A549 (cell line): ENCODE results near the gene TATDN3. TPM values are rescaled to one million over a fixed set of nuclear protein-coding genes. Genes with fewer than 3 reads are reported as not detected.
A peak's percentile ranks its signal among the peaks of the same experiment; 100 is the strongest.

ENCODE experiments used
- ATAC-seq, 2 experiments: fragments of 200-7000 bp in 1 of 2; fragments of >200 bp in 1 of 2; cut with Nextera tagmentation in 1 of 2; cut with Tn5 transposase in 1 of 2; 3 replicates each; pipeline versions ENCODE4 v1.8.0 to v1.9.1; 2018 to 2020; ENCODE audit warnings: mild to moderate bottlenecking in 1 of 2, moderate library complexity in 1 of 2
- CTCF ChIA-PET: fragments of 300-600 bp; sonication (Branson Sonifier 250); formaldehyde crosslinking; extraction: SDS; loops from one replicate; lab custom pipeline; 2021; ENCODE audit warnings: antibody characterized with exemption, inconsistent platforms; lab: Yijun Ruan, JAX
- POLR2A ChIA-PET: fragments of 350-600 bp; formaldehyde crosslinking; extraction: SDS; loops from one replicate; lab custom pipeline; 2021; ENCODE audit warnings: antibody characterized with exemption, inconsistent platforms; lab: Yijun Ruan, JAX
- DNase-seq, 2 experiments: peaks; one replicate each; pipeline versions ENCODE4 v3.0.0 to v3.0.0-alpha.2; 2011 to 2016; ENCODE audit warnings: low read depth in 1 of 2, low spot score in 1 of 2
- FAIRE-seq: peaks from 2 replicates; lab custom pipeline; 2011; peaks lifted over from hg19 to GRCh38; lab: Jason Lieb, UNC
- H3K27ac ChIP-seq, 2 experiments: fragments of >200 bp; sonication (Bioruptor Twin); formaldehyde crosslinking; 3 replicates each; pipeline ENCODE4 v1.5.1; 2016 to 2017
- H3K4me1 ChIP-seq: fragments of >200 bp; sonication (Bioruptor Twin); formaldehyde crosslinking; 3 replicates; pipeline ENCODE4 v1.6.1; 2016
- H3K4me2 ChIP-seq: fragments of >200 bp; sonication (Bioruptor Twin); formaldehyde crosslinking; 3 replicates; pipeline ENCODE4 v1.6.1; 2016
- H3K4me3 ChIP-seq: fragments of >200 bp; sonication (Bioruptor Twin); formaldehyde crosslinking; 3 replicates; pipeline ENCODE4 v1.5.1; 2016
- H3K9me3 ChIP-seq: fragments of >200 bp; sonication (Bioruptor Twin); formaldehyde crosslinking; 3 replicates; pipeline ENCODE4 v1.6.1; 2016
- CBX2 ChIP-seq: fragments of 200-600 bp; sonication (generic); IDR thresholded peaks from 2 replicates; pipeline ENCODE4 v1.6.1; 2016; ENCODE audit warnings: low read depth, mild to moderate bottlenecking, borderline replicate concordance
- CHD2 ChIP-seq: fragments of 150-350 bp; IDR thresholded peaks from 2 replicates; pipeline ENCODE4 v1.6.1; 2014; ENCODE audit warnings: low read length; ENCODE audit not compliant: partially characterized antibody
- ESRRA ChIP-seq: fragments of 150-350 bp; IDR thresholded peaks from 2 replicates; pipeline ENCODE4 v1.6.1; 2014; ENCODE audit warnings: mild to moderate bottlenecking, low read length, borderline replicate concordance
- FOSB ChIP-seq: fragments of 250-450 bp; sonication (Bioruptor Pico); IDR thresholded peaks from 2 replicates; pipeline ENCODE4 v1.5.0; 2020; ENCODE audit warnings: mild to moderate bottlenecking, moderate library complexity
- FOSL2 ChIP-seq, 2 experiments: fragments of 450-650 bp in 1 of 2; fragments of >200 bp in 1 of 2; sonication (Bioruptor Twin) in 1 of 2; formaldehyde crosslinking; IDR thresholded peaks; 2 replicates each; pipeline versions ENCODE4 v1.5.0 to v1.6.1; 2016 to 2020; ENCODE audit warnings: mild to moderate bottlenecking in 1 of 2, moderate library complexity in 1 of 2
- FOXS1 ChIP-seq: fragments of 250-450 bp; sonication (Bioruptor Pico); IDR thresholded peaks from 2 replicates; pipeline ENCODE4 v1.5.0; 2020; ENCODE audit warnings: mild to moderate bottlenecking, moderate library complexity
- HDAC2 ChIP-seq: fragments of 200-600 bp; sonication (generic); IDR thresholded peaks from 2 replicates; pipeline ENCODE4 v1.6.1; 2016
- HOXB13 ChIP-seq: fragments of 250-450 bp; sonication (Bioruptor Pico); IDR thresholded peaks from 2 replicates; pipeline ENCODE4 v1.5.0; 2020; ENCODE audit warnings: low read depth, mild to moderate bottlenecking, moderate library complexity
- KDM1A ChIP-seq: fragments of 200-600 bp; sonication (generic); IDR thresholded peaks from 2 replicates; pipeline ENCODE4 v1.6.1; 2016; ENCODE audit warnings: low read depth, mild to moderate bottlenecking
- NPAS2 ChIP-seq: fragments of 250-450 bp; sonication (Bioruptor Pico); IDR thresholded peaks from 2 replicates; pipeline ENCODE4 v1.8.0; 2022; ENCODE audit warnings: mild to moderate bottlenecking, moderate library complexity, borderline replicate concordance
- NR3C1 ChIP-seq: fragments of >200 bp; sonication (Bioruptor Twin); formaldehyde crosslinking; IDR thresholded peaks from 3 replicates; pipeline ENCODE4 v1.6.1; 2017
- POLR2A ChIP-seq: IDR thresholded peaks from 2 replicates; pipeline ENCODE4 v1.6.1; 2012; ENCODE audit warnings: mild to moderate bottlenecking, low read length
- RAD21 ChIP-seq, 2 experiments: fragments of >200 bp in 1 of 2; sonication (Bioruptor Twin) in 1 of 2; formaldehyde crosslinking in 1 of 2; IDR thresholded peaks in 1 of 2; conservative IDR thresholded peaks in 1 of 2; 2 replicates in 1 of 2; 3 replicates in 1 of 2; pipeline ENCODE4 v1.6.1; 2012 to 2018; ENCODE audit warnings: inconsistent platforms in 1 of 2
- RFX5 ChIP-seq: fragments of 450-650 bp; IDR thresholded peaks from 2 replicates; pipeline ENCODE4 v1.7.1; 2014; ENCODE audit warnings: antibody characterized with exemption, mild to moderate bottlenecking, moderate library complexity
- SMC3 ChIP-seq: fragments of >200 bp; sonication (Bioruptor Twin); formaldehyde crosslinking; IDR thresholded peaks from 3 replicates; pipeline ENCODE4 v1.6.1; 2018; ENCODE audit warnings: inconsistent platforms
- SREBF2 ChIP-seq: fragments of 450-650 bp; IDR thresholded peaks from 2 replicates; pipeline ENCODE4 v1.6.1; 2014; ENCODE audit warnings: mild to moderate bottlenecking, moderate library complexity
- ZNF302 ChIP-seq: fragments of 250-450 bp; sonication (Bioruptor Pico); IDR thresholded peaks from 2 replicates; pipeline ENCODE4 v1.9.0; 2021; ENCODE audit warnings: inconsistent platforms, mild to moderate bottlenecking, moderate library complexity
- whole genome bisulfite sequencing: methylation state at CpG from one replicate; pipeline ENCODE4 v1.1.6; 2017; ENCODE audit errors: missing lambda C conversion rate; 5-methylcytosine and 5-hydroxymethylcytosine counted together
- polyA plus RNA-seq, 4 experiments: library from polyadenylated mRNA; depleted of rRNA in 3 of 4; stranded (reverse); fragments of >200 nt; fragmentation: RNase III in 1 of 4; extraction: RNeasy Plus Mini Kit Qiagen cat#74134 plus additional on column Dnase treatment in 1 of 4; gene quantifications; 2 replicates in 3 of 4; 3 replicates in 1 of 4; pipeline ENCODE4 v1.2.3, GENCODE V29; 2011 to 2017
- TF ChIP-seq, protein P1 (sequence below): IDR thresholded peaks from 2 replicates; pipeline ENCODE4 v1.6.1; 2012
- TF ChIP-seq, protein P2 (sequence below): fragments of 200-600 bp; sonication (generic); IDR thresholded peaks from 2 replicates; pipeline ENCODE4 v1.6.1; 2016; ENCODE audit warnings: antibody characterized with exemption, mild to moderate bottlenecking, moderate library complexity
- TF ChIP-seq, protein P3 (sequence below): fragments of >200 bp; sonication (Bioruptor Twin); formaldehyde crosslinking; IDR thresholded peaks from 2 replicates; pipeline ENCODE4 v1.6.1; 2016
- TF ChIP-seq, protein P4 (sequence below): IDR thresholded peaks from 2 replicates; pipeline ENCODE4 v1.6.1; 2012
- TF ChIP-seq, protein P5 (sequence below): fragments of 250-450 bp; sonication (Bioruptor Pico); IDR thresholded peaks from 2 replicates; pipeline ENCODE4 v1.5.0; 2021; ENCODE audit warnings: mild to moderate bottlenecking, moderate library complexity, borderline replicate concordance
- TF ChIP-seq, protein P6 (sequence below): fragments of 250-450 bp; sonication (Bioruptor Pico); IDR thresholded peaks from 2 replicates; pipeline ENCODE4 v1.5.0; 2020; ENCODE audit warnings: low read depth, mild to moderate bottlenecking, moderate library complexity
- TF ChIP-seq, protein P7 (sequence below): fragments of >200 bp; sonication (Bioruptor Twin); formaldehyde crosslinking; IDR thresholded peaks from 3 replicates; pipeline ENCODE4 v1.5.1; 2016

TATDN3 gene
- polyA plus RNA-seq, 2 of the 4 experiments (the other 2 are of a cell fraction) = 11.1 to 22.6 TPM

DNA sequence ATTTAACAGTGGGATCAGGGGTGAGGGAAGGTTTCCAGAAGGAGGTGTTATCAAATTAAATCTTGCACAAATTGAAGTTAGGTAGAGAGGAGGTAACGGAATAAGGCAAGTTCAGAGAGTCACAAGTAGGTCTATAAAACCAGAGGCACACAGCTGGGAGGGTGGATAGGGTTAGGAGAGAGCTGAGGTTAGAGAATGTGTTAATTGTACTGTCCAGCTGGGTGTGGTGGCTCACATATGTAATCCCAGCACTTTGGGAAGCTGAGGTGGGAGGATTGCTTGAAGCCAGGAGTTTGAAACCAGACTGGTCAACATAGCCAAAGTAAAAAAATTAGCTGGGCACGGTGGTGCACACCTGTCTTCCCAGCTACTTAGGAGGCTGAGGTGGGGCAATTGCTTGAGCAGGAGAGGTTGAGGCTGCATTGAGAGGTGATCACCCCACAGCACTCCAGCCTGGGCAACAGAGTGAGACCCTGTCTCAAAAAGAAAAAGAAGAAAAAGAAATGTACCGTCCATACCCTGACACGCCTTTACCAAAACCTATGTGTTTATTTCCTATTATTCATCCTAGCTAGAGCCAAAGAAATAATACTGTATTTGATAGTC, 35.6 kb downstream of the TATDN3 start:
- H3K9me3 ChIP-seq = peaks cover 24% of the 10 kb centered on the region
- peak overlapping the region; percentile 33; the same call in 1 of the 3 replicates for H3K4me2 ChIP-seq
- ChIA-PET CTCF (interaction anchor here (0.7 to 1.4 kb wide), 3 partner anchors 8 to 162 kb away, joined by 3 to 4 read pairs (median 3); no protein-coding TSS in a partner anchor), POLR2A (no interaction called here)
- H3K27ac ChIP-seq = no peak overlapping the region
- TF ChIP-seq HOXB13 (CRISPR knock-in tag) = no peak
- TF ChIP-seq, protein P1, sequence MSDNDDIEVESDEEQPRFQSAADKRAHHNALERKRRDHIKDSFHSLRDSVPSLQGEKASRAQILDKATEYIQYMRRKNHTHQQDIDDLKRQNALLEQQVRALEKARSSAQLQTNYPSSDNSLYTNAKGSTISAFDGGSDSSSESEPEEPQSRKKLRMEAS = no peak
- no peak for TF ChIP-seq CBX2
- no peak for TF ChIP-seq FOSL2 (IDR thresholded peaks at IDR 0.05)
- TF ChIP-seq FOSL2 (CRISPR knock-in tag; IDR thresholded peaks at IDR 0.05) = no peak
- TF ChIP-seq, protein P2, sequence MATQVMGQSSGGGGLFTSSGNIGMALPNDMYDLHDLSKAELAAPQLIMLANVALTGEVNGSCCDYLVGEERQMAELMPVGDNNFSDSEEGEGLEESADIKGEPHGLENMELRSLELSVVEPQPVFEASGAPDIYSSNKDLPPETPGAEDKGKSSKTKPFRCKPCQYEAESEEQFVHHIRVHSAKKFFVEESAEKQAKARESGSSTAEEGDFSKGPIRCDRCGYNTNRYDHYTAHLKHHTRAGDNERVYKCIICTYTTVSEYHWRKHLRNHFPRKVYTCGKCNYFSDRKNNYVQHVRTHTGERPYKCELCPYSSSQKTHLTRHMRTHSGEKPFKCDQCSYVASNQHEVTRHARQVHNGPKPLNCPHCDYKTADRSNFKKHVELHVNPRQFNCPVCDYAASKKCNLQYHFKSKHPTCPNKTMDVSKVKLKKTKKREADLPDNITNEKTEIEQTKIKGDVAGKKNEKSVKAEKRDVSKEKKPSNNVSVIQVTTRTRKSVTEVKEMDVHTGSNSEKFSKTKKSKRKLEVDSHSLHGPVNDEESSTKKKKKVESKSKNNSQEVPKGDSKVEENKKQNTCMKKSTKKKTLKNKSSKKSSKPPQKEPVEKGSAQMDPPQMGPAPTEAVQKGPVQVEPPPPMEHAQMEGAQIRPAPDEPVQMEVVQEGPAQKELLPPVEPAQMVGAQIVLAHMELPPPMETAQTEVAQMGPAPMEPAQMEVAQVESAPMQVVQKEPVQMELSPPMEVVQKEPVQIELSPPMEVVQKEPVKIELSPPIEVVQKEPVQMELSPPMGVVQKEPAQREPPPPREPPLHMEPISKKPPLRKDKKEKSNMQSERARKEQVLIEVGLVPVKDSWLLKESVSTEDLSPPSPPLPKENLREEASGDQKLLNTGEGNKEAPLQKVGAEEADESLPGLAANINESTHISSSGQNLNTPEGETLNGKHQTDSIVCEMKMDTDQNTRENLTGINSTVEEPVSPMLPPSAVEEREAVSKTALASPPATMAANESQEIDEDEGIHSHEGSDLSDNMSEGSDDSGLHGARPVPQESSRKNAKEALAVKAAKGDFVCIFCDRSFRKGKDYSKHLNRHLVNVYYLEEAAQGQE = no peak
- no peak for TF ChIP-seq NPAS2
- TF ChIP-seq, protein P3, sequence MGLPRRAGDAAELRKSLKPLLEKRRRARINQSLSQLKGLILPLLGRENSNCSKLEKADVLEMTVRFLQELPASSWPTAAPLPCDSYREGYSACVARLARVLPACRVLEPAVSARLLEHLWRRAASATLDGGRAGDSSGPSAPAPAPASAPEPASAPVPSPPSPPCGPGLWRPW = no peak
- TF ChIP-seq RAD21 (conservative IDR thresholded peaks at IDR 0.05 in 1 of 2, IDR thresholded peaks at IDR 0.05 in 1 of 2) = no peak
- no peak for TF ChIP-seq NR3C1
- TF ChIP-seq, protein P4, sequence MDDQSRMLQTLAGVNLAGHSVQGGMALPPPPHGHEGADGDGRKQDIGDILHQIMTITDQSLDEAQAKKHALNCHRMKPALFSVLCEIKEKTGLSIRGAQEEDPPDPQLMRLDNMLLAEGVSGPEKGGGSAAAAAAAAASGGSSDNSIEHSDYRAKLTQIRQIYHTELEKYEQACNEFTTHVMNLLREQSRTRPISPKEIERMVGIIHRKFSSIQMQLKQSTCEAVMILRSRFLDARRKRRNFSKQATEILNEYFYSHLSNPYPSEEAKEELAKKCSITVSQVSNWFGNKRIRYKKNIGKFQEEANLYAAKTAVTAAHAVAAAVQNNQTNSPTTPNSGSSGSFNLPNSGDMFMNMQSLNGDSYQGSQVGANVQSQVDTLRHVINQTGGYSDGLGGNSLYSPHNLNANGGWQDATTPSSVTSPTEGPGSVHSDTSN = no peak
- no peak for TF ChIP-seq CHD2
- no peak for TF ChIP-seq SMC3
- DNase-seq (no peak), ATAC-seq (no peak), FAIRE-seq (no peak)
- H3K4me1 ChIP-seq = peaks cover 8% of the 10 kb centered on the region; the same call in 1 of the 3 replicates
- WGBS = 89% methylated on average over 4 of the region's 4 CpGs
- H3K4me3 ChIP-seq = no peak overlapping the region

DNA sequence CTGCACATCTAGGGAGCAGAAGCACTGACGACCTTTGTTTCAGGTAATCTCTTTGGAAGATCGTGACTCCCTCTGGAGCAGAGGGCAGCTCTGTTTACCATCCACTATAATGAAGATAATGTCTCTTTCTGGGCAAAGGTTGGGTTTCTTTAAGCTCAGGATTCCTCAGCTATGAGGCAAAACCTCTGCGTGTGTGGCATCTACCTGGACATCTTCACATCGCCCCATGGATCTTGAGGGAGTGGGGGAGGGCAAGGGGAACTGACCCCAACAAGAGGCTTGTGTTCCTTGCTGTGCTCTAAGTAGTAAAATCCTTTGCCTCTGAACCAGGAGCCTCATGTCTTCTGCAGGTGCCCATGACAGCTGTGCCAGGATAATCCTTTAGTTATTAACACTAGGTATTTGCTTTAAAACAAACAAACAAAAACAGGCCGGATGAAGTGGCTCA, 36.2 kb downstream of the TATDN3 start:
- CTCF ChIA-PET = interaction anchor here (0.7 to 1.4 kb wide), 2 partner anchors 9 to 11 kb away, joined by 3 to 4 read pairs; no protein-coding TSS in a partner anchor
- no peak for FAIRE-seq
- peak; percentile 19 to 52; a peak in 3 of 6 replicates for ATAC-seq
- 39% methylated on average over 5 of the region's 5 CpGs for WGBS
- H3K4me1 ChIP-seq = peaks cover 11% of the 10 kb centered on the region
- DNase-seq = peak in 1 of 2 experiments; percentile 26
- peak overlapping the region; percentile 33; the same call in 2 of the 3 replicates for H3K4me2 ChIP-seq
- POLR2A ChIA-PET = no interaction called here
- no peak overlapping the region for H3K4me3 ChIP-seq
- 0 out of 6 replicates have a peak overlapping the region, but pooled peaks of 1 of the 2 experiments have one; percentile 11 for H3K27ac ChIP-seq
- peaks cover 24% of the 10 kb centered on the region for H3K9me3 ChIP-seq
- TF ChIP-seq, protein P5, sequence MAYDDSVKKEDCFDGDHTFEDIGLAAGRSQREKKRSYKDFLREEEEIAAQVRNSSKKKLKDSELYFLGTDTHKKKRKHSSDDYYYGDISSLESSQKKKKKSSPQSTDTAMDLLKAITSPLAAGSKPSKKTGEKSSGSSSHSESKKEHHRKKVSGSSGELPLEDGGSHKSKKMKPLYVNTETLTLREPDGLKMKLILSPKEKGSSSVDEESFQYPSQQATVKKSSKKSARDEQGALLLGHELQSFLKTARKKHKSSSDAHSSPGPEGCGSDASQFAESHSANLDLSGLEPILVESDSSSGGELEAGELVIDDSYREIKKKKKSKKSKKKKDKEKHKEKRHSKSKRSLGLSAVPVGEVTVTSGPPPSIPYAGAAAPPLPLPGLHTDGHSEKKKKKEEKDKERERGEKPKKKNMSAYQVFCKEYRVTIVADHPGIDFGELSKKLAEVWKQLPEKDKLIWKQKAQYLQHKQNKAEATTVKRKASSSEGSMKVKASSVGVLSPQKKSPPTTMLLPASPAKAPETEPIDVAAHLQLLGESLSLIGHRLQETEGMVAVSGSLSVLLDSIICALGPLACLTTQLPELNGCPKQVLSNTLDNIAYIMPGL = no peak
- TF ChIP-seq, protein P6, sequence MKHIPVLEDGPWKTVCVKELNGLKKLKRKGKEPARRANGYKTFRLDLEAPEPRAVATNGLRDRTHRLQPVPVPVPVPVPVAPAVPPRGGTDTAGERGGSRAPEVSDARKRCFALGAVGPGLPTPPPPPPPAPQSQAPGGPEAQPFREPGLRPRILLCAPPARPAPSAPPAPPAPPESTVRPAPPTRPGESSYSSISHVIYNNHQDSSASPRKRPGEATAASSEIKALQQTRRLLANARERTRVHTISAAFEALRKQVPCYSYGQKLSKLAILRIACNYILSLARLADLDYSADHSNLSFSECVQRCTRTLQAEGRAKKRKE (CRISPR knock-in tag) = no peak
- TF ChIP-seq NR3C1 (no peak), HDAC2 (no peak), SREBF2 (no peak), ZNF302 (no peak), FOXS1 (CRISPR knock-in tag) (no peak), CBX2 (no peak), KDM1A (no peak), RAD21 (conservative IDR thresholded peaks at IDR 0.05 in 1 of 2, IDR thresholded peaks at IDR 0.05 in 1 of 2) (no peak), ESRRA (no peak), FOSB (no peak), SMC3 (no peak), RFX5 (no peak), POLR2A (no peak)
- TF ChIP-seq, protein P7, sequence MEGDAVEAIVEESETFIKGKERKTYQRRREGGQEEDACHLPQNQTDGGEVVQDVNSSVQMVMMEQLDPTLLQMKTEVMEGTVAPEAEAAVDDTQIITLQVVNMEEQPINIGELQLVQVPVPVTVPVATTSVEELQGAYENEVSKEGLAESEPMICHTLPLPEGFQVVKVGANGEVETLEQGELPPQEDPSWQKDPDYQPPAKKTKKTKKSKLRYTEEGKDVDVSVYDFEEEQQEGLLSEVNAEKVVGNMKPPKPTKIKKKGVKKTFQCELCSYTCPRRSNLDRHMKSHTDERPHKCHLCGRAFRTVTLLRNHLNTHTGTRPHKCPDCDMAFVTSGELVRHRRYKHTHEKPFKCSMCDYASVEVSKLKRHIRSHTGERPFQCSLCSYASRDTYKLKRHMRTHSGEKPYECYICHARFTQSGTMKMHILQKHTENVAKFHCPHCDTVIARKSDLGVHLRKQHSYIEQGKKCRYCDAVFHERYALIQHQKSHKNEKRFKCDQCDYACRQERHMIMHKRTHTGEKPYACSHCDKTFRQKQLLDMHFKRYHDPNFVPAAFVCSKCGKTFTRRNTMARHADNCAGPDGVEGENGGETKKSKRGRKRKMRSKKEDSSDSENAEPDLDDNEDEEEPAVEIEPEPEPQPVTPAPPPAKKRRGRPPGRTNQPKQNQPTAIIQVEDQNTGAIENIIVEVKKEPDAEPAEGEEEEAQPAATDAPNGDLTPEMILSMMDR = no peak
- TF ChIP-seq, protein P1 = no peak
